HepG2 (cell line): Measurements from ENCODE around the gene ADAMTS2.

Experiments used
- HDAC2 ChIP-seq: sonication (generic); formaldehyde crosslinking; IDR thresholded peaks from 2 replicates; pipeline ENCODE4 v1.4.0; 2020; ENCODE audit warnings: missing genetic modification reagents
- MAX ChIP-seq: IDR thresholded peaks from 2 replicates; pipeline ENCODE4 v1.6.1; 2012; ENCODE audit warnings: inconsistent platforms
- MEIS1 ChIP-seq: sonication (generic); formaldehyde crosslinking; IDR thresholded peaks from 2 replicates; pipeline ENCODE4 v1.9.0; 2021; ENCODE audit warnings: mild to moderate bottlenecking, missing genetic modification reagents, moderate library complexity, borderline replicate concordance
- PAXIP1 ChIP-seq: sonication (generic); formaldehyde crosslinking; conservative IDR thresholded peaks from 2 replicates; pipeline ENCODE4 v1.4.0; 2020; ENCODE audit warnings: mild to moderate bottlenecking, missing genetic modification reagents, moderate library complexity
- POLR2A ChIP-seq, 2 experiments: IDR thresholded peaks; 2 replicates each; pipeline ENCODE4 v1.6.1; 2011; ENCODE audit warnings: low read depth in 2 of 2, low read length in 2 of 2, mild to moderate bottlenecking in 1 of 2, moderate library complexity in 1 of 2; ENCODE audit not compliant: insufficient read depth in 1 of 2
- PTBP1 ChIP-seq: fragments of 200-400 bp; formaldehyde crosslinking; IDR thresholded peaks from 2 replicates; pipeline ENCODE4 v1.6.1; 2018; ENCODE audit warnings: low read length, low read depth; ENCODE audit not compliant: poor library complexity, severe bottlenecking
- YY1 ChIP-seq: IDR thresholded peaks from 2 replicates; pipeline ENCODE4 v1.6.1; 2011; ENCODE audit warnings: low read length, low read depth, moderate library complexity, mild to moderate bottlenecking; ENCODE audit not compliant: insufficient read depth, insufficient replicate concordance
- ZFX ChIP-seq: sonication (generic); formaldehyde crosslinking; IDR thresholded peaks from 2 replicates; pipeline ENCODE4 v1.4.0; 2020; ENCODE audit warnings: mild to moderate bottlenecking, low read depth, missing genetic modification reagents, moderate library complexity
- ZMYM4 ChIP-seq: sonication (generic); formaldehyde crosslinking; IDR thresholded peaks from 2 replicates; pipeline ENCODE4 v1.8.1; 2023; ENCODE audit warnings: mild to moderate bottlenecking, missing genetic modification reagents
- ZNF512 ChIP-seq: sonication (generic); formaldehyde crosslinking; IDR thresholded peaks from 2 replicates; pipeline ENCODE4 v1.4.0; 2020; ENCODE audit warnings: mild to moderate bottlenecking, missing genetic modification reagents
- TF ChIP-seq, protein P1 (sequence below): sonication (generic); formaldehyde crosslinking; IDR thresholded peaks from 2 replicates; pipeline ENCODE4 v1.5.0; 2020; ENCODE audit warnings: mild to moderate bottlenecking, missing genetic modification reagents, moderate library complexity
- TF ChIP-seq, protein P2 (sequence below): sonication (generic); formaldehyde crosslinking; conservative IDR thresholded peaks from 2 replicates; pipeline ENCODE4 v1.8.0; 2022; ENCODE audit warnings: mild to moderate bottlenecking, moderate library complexity, missing genetic modification reagents

- no peak for TF ChIP-seq ZFX (CRISPR knock-in tag)
- TF ChIP-seq PTBP1, result no peak
- TF ChIP-seq, protein P1, sequence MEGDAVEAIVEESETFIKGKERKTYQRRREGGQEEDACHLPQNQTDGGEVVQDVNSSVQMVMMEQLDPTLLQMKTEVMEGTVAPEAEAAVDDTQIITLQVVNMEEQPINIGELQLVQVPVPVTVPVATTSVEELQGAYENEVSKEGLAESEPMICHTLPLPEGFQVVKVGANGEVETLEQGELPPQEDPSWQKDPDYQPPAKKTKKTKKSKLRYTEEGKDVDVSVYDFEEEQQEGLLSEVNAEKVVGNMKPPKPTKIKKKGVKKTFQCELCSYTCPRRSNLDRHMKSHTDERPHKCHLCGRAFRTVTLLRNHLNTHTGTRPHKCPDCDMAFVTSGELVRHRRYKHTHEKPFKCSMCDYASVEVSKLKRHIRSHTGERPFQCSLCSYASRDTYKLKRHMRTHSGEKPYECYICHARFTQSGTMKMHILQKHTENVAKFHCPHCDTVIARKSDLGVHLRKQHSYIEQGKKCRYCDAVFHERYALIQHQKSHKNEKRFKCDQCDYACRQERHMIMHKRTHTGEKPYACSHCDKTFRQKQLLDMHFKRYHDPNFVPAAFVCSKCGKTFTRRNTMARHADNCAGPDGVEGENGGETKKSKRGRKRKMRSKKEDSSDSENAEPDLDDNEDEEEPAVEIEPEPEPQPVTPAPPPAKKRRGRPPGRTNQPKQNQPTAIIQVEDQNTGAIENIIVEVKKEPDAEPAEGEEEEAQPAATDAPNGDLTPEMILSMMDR (CRISPR knock-in tag), result no peak
- no peak for TF ChIP-seq MAX
- TF ChIP-seq PAXIP1 (CRISPR knock-in tag), result no peak
- TF ChIP-seq YY1, result no peak
- no peak for TF ChIP-seq ZNF512 (CRISPR knock-in tag)
- TF ChIP-seq POLR2A (IDR thresholded peaks at IDR 0.05; ENCODE audit: insufficient read depth in 1 of 2, low read depth in 2 of 2, low read length in 2 of 2), result no peak
- no peak for TF ChIP-seq ZMYM4
- TF ChIP-seq HDAC2, result no peak
- TF ChIP-seq, protein P2, sequence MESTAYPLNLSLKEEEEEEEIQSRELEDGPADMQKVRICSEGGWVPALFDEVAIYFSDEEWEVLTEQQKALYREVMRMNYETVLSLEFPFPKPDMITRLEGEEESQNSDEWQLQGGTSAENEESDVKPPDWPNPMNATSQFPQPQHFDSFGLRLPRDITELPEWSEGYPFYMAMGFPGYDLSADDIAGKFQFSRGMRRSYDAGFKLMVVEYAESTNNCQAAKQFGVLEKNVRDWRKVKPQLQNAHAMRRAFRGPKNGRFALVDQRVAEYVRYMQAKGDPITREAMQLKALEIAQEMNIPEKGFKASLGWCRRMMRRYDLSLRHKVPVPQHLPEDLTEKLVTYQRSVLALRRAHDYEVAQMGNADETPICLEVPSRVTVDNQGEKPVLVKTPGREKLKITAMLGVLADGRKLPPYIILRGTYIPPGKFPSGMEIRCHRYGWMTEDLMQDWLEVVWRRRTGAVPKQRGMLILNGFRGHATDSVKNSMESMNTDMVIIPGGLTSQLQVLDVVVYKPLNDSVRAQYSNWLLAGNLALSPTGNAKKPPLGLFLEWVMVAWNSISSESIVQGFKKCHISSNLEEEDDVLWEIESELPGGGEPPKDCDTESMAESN (CRISPR knock-in tag), result no peak
- TF ChIP-seq MEIS1 (CRISPR knock-in tag), result no peak
Measured at GRCh38 chr5:179258001-179258921, 87.0 kb downstream of the ADAMTS2 start.
